NCI-H2196 treated with DMSO at 0.1 percent for 48 hours (cell line): ENCODE results near the gene AGMO.

Experiments
- DNase-seq: peaks from one replicate; lab custom pipeline; 2025; ENCODE audit not compliant: unreplicated experiment; lab: John Stamatoyannopoulos, UW

The AGMO gene

GRCh38 chr7:15402436-15403136 lies 159.2 kb downstream of the AGMO start:
- DNase-seq: no peak

DNA sequence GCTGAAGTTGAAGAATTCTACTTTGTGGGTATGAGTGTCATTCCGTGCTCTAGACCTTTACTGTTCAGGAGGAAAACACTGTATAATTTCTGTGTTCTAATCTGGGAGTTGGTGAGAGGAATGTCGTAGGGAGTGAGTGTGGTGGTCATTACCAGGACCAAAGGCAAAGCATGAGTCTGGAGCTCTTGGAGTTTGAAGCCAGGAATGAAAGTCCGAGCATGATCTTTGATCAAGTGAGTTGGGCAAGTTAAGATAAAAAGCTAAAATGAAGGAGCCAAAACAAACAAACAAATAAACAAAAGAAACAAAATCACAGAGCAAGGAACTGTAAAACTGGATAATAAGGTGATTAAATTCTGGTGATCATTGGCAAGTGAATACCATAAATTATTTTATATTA lies 161.4 kb downstream of the AGMO start:
- DNase-seq: no peak

DNA sequence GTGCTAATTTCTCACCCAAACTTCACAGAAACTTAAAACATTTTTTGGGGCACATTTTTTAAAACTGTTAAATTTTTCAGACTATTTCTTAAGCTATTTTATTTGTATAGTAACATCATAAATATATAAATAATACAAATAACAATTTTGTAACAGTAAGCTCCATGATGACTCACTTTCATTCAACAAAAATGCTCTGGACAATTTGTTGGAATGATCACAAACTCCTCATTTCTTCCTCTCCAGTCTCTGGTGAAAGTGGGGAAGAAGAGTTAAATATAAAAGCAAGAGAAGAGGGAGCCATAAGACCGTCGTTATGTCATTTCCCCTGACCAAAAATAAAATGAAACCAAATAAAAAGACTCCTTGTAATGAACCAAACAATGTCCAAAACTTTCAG lies 162.4 kb downstream of the AGMO start:
- no peak for DNase-seq

- no peak for DNase-seq
Measured at GRCh38 chr7:15397922-15398760, 163.7 kb downstream of the AGMO start.

GRCh38 chr7:15397159-15397550 lies 164.7 kb downstream of the AGMO start:
- DNase-seq: no peak

GRCh38 chr7:15396210-15397158 lies 165.3 kb downstream of the AGMO start:
- DNase-seq: no peak

DNA sequence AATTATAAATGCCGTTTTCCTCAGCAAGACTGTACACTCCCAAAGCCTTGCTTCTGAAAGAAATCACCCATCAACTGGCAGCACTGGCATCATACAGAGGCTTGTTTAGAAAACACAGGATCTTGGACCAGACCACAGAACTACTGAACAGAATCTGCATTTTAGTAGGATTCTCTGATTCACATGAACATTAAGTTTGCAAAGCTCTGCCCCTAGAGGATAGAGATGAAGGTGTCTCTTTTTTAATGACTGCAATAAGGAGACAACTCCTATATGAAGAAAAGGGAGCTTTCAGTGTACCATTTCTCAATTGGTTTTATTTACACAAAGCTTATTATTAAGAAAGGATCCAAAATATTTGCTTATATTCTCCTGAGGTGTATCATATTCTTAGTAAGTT lies 172.7 kb downstream of the AGMO start:
- DNase-seq: no peak

DNA sequence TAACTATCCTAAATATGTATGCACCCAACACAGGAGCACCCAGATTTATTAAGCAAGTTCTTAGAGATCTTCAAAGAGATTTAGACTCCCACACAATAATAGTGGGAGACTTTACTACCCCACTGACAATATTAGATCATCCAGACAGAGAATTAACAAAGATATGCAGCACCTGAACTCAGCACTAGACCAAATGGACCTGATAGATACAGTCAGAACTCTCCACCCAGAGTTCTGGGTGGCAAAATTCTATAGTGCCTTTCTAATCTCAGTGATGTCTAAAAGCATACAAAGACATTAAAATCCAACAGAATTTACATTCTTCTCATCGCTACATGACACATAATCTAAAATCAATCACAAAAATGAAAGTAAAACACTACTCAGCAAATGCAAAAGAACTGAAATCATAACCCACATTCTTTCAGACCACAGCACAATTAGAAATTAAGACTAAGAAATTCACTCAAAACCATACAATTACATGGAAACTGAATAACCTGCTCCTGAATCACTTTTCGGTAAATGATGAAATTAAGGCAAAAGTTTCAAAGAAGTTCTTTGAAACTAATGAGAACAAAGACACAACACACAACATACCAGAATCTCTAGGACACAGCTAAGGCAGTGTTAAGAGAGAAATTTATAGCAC lies 183.2 kb downstream of the AGMO start:
- DNase-seq: no peak

DNA sequence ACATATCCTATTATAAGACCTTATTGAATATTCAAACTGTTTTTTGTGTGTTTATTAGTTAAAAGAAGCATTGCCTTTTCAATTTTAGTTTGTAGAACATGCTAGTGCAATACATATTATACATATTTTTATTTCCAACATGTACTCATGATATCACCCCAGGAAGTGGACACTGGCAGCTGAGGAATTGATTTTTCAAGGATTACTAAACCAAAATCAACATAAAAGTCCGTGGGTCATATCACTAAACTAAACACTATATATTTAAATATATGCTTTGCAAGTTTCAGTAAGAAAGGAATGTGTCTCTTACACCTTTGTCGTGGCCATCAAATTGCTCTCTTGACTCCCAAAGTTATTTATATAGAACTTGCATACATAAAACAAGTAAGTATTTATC lies 185.2 kb downstream of the AGMO start:
- DNase-seq: no peak

DNA sequence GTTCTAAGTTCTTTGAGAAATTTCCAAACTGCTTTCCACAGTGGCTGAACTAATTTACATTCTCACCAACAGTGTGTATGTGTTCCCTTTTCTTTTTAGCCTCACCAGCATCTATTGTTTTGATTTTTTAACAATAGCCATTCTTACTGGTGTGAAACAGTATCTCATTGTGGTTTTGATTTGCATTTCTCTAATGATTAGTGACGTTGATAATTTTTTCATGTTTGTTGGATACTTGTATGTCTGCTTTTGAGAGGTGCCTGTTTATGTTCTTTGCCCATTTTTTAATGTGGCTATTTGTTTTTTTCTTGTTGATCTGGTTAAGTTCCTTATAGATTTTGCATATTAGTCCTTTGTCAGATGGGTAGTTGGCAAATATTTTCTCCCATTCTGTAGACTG lies 191.4 kb downstream of the AGMO start:
- DNase-seq: no peak

- DNase-seq: no peak
Measured at GRCh38 chr7:15368653-15369052, 193.2 kb downstream of the AGMO start.

- DNase-seq: no peak
Measured at GRCh38 chr7:15367897-15368296, 193.9 kb downstream of the AGMO start.

DNA sequence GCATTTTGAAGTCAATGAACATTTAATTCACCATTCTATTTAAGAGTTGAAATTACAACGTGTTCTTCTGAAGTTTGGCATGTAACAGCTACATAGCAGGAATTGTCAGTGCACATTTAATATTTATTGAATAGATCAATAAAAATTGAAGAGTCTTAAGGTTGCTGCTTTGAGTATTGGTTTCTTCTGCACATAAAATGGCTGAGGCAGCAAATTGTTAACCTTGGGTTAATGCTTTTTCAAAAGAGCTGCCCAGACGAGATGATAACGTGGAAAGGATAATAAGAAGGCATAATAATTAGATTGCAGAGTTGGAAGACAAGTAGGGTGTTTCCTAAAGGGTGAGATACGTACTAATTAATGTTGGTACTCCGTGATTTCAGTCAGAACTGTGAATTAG lies 203.7 kb downstream of the AGMO start:
- DNase-seq: no peak

GRCh38 chr7:15352421-15353206 lies 209.2 kb downstream of the AGMO start:
- no peak for DNase-seq

- DNase-seq: no peak
Measured at GRCh38 chr7:15345216-15345615, 216.6 kb downstream of the AGMO start.

DNA sequence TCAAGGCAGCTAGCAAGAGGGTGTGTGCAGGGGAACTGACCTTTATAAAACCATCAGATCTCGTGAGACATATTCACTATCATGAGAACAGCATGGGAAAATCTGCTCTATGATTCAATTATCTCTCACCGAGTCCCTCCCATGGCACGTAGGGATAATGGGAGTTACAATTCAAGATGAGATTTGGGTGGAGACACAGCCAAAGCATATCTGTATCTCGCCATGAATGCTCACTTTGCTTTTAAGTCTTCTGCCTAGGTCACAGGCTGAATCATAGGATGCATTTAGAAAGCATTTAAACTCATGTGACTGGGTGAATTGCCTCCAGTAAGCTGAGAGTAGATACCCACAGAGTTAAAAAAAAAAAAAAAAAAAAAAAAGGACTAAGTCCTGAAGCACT lies 220.0 kb downstream of the AGMO start:
- no peak for DNase-seq

DNA sequence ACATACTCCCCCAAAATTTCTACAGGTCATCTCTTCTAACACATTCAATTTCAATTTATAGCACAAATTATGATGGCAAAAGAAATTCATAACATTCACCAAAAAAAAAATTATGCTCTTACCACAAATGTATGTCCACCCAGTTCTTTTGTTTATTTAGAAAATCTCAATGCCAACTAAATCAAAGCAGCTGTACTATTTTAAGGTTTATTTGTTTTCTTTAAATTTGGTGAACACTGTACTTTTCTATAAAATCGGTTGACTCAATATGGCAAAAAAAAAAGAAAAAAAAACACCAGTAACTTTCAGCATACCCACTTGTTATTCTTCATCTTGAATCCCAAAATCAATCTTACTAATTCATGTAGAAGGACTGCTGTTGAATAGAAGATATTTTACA lies 225.7 kb downstream of the AGMO start:
- DNase-seq: no peak

- DNase-seq: no peak
Measured at GRCh38 chr7:15335390-15335789, 226.4 kb downstream of the AGMO start.

DNA sequence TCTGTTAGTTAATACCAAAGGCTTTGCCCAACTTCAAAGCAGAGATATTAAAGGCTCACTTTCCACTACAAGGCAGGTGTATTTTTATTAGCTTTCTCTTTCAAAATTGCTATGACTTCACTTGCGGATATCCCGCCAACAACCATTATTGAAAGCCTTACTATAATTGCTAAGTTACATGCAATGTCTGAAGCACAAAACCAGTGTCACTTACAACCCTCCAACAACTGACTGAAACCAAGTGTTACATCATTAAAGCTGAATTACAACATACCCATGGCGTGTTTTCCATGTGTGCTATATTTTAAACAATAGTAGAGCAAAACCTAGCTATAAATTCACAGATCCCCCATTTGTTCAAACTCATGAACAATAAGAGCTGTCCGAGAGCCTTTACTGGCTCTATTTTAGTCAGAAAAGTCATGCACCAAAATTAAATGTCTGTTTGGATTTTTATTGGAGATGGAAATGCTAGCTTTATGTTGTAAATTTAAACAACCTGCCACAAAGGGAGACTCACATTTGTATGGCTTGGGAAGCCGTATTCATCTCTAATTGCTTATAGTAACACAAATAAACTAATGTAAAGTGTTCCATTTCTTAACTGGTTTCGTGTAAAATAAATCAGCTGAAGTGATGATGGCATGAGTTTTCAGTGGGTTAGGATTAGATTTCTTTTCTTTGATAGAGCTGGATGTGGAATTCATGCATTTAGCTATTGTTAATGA lies 227.1 kb downstream of the AGMO start:
- peak; percentile 20 for DNase-seq

DNA sequence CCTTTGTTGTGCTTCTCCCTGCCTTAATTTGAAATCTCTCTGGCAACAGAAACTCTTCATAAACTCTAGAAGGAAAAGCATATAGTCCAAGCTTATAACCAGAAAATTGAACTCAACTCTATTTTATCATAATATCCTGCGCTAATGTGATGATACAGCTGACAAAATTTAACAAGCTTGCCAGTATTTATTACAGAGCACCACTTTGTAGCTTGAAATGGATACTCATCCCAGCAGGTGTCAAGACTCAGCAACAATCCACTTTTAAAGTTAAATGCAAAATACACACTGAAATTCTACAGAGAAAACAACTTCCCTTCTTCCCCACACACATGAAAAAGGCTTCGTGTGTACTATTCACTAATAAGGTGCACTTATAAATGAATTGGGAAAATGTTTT lies 228.9 kb downstream of the AGMO start:
- DNase-seq: no peak
